NCI-H2107 treated with DMSO at 0.1 percent for 48 hours (cell line): ENCODE measurements around the gene MIS18A.
A peak's percentile ranks its signal among the peaks of the same experiment; 100 is the strongest.

Experiments used
- DNase-seq: peaks from one replicate; lab custom pipeline; 2025; ENCODE audit not compliant: unreplicated experiment; lab: John Stamatoyannopoulos, UW

MIS18A gene

DNA sequence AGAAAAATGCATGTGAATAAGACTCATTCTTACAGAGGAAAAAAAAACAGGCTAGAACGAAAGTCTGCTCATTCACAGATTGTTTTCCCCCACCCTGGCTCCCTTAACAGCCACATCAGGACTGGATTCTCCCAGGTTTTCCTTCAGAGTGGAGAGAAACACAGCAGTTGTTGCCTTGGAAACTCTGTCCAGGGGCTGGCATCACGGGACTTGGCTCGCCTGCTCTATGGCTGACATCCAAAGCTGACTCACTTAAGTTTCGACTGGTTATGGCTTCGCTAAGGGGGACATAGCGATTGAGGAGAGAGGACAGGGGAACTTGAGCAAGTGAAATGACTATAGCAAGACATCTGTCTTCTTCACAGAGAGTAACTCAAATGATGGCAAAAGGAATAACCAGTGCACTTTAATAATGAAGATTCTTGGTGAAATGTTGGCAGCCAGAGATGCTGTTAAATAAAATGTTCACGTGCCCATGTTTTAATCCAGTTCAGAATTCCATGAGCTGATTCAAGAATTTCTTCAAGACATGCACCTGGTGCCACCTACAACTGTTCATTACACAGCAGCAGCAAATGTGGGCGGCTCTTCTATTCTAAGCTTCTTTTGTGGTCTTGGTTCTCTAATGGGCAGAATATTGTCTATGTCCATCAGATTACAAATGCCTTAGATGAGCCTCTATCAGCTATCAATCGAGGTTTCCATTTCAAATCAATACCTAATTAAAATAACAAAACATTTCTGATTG, 21.8 kb downstream of the MIS18A start:
- peak; percentile 17 for DNase-seq

DNA sequence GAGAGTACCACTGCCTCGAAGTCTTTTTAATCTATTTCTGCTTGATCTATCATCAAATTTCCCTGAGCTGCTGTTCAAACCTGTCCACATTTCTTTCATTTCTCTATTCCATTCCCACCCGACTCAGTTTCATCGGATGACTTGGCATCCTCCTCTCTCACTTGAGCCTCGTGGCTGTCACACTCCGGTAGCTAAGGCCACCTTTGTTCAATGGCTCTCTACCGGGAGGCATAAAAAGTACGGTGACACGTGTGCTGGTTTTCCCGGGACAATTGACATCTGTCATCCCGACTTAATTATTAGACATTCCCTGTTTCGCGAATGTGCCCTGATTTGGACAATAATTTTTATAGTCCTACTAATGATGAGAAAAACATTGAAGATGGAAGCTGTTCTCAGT, 22.6 kb downstream of the MIS18A start:
- no peak for DNase-seq

DNA sequence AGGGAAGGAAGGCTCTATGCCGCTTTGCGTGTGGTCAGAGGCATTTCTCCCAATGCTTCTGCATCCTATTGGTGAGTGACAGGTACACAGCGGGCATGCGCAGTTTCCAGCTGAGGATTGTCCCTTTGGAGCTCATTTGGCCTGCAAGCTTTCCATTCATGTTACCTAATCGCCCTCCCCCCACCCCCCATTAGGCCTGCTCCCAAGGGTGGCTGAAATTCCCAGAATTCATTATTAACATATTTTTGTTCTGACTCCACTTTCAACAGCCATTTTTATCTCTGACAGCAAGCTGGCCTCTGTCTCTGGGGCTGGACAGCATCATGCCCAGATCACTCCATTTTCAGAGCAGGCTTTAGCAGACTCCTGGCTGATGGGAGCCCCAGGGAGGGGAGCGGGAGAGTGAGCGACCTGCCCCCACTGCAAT, 25.6 kb downstream of the MIS18A start:
- DNase-seq, result no peak

DNA sequence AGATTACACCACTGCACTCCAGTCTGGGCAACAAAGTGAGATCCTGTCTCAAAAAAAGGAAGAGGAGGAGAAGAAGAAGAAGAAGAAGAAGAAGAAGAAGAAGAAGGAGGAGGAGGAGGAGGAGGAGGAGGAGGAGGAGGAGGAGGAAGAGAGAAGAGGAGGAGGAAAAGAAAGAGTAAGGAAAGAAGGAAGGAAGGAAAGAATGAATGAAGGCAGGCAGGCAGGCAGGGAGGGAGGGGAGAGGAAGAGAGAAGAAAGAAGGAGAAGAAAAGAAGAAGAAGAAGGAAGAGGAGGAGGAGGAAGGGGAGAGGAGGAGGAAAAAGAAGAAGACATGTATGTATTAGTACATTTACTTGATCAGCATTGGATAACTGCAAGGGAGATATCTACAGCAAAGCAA, 26.7 kb downstream of the MIS18A start:
- no peak for DNase-seq

DNA sequence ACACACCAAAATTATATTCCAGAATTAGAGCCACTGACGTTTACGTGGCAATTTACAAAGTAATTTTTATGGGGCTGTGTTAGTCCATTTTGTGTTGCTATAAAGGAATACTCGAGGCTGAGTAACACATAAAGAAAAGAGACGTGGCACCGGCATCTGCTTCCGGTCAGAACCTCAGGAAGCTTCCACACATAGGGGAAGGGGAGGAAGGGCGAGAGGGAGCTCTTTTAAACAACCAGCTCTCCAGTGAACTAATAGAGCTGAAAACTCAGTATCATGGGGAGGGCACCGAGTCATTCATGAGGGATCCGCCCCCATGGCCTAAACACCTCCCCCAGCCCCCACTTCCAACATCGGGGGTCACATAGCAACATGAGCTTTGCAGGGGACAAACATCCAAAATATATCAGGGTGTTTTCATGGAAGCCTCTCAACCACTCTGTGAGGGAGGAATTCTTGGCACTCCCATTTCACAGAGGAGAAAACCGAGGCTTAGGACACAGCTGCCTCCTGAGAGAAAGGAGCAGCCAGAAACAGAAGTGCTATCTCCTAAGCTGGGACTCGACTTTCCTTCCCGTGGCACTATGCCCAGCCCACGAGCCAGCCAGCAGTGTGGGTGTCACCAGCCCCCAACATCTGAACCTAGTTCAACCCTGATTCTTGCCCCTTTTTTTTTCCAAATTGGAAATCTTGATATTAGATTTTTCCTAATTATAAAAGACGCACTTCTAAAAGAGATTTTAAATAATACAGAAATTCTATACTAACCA, 29.2 kb downstream of the MIS18A start:
- DNase-seq, result no peak

DNA sequence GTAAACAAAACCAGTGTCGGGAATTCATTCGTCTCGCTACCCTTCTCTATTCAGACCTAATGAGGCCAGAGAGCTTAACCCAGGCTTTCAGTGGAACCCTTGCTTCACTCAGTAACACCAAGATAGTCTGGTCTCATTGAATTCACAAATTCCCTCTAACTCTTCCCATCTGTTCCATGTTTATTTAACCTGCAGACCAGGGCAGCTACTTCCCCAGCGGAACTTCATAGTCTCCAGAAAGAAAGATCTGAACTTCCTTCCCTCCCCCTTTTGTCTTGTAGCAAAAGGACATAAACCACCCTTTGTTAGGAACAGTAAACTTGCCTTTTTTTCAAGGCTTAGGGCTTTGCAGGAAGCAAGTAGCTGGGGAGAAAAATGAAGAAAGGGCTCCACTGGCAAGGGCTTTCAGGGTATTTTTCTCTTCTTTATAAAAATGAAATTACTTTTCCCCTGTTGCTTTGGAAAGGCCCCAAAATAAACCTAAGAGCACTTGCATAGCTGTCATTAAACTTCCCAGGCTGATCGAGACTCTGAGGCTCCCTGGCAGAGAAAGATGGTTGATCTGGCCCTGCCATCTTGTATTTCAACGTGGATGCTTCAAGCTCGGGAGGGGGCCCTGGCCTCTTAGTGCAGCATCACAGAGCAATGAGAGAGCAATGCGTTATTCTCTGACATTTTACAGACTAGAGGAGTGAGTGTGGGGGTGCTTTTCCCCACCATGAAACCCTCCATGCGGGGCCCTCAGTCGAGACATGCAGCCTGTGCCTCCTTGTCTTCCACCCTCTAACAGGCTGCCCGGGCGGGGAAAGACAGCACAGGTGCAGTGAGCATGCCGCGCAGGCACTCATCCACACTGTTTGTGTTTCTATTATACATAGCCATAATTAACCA, 30.0 kb downstream of the MIS18A start:
- DNase-seq, result peak; percentile 3

DNA sequence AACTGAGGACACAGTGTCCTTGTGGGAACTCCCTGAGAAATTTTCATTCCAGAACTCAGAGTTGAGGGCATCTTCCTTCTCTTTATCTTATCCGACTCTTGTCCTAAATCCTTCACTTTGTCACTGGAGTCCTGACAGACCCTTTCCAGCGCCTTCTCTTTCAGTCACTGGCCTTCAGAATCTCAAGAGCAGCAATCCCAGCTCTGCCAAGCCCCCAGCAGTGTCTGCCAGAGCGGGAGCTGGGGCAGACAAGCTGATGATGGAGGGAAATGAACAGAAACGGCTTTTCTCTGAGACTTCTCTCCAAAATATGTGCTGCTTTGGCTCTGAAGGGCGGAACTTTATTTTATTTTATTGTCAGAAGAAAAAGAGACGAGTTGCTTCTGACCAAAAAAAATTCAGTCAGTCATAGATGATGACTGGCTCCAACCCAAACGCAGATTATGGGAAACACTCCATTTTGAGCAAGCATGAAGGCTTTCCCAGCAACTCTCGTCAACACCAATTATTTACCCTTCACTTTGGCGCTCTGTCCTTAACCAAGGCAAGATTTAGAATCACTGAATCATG, 32.2 kb downstream of the MIS18A start:
- no peak for DNase-seq

DNA sequence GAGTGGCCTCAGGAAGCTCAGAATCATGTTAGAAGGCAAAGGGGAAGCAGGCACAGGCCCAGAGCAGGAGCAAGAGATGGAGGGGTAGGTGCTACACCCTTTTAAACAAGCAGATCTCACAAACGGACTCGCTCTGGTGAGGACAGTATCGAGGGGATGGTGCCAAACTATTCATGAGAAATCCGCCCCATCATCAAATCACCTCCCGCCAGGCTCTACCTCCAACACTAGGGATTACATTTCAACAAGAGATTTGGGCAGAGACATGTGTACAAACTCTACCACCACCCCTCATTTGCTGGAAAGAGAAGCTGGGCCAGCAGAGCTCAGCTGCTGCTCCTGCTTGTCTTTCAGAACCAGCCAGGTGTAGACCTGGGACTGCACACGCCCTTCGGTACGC, 32.9 kb downstream of the MIS18A start:
- no peak for DNase-seq

DNA sequence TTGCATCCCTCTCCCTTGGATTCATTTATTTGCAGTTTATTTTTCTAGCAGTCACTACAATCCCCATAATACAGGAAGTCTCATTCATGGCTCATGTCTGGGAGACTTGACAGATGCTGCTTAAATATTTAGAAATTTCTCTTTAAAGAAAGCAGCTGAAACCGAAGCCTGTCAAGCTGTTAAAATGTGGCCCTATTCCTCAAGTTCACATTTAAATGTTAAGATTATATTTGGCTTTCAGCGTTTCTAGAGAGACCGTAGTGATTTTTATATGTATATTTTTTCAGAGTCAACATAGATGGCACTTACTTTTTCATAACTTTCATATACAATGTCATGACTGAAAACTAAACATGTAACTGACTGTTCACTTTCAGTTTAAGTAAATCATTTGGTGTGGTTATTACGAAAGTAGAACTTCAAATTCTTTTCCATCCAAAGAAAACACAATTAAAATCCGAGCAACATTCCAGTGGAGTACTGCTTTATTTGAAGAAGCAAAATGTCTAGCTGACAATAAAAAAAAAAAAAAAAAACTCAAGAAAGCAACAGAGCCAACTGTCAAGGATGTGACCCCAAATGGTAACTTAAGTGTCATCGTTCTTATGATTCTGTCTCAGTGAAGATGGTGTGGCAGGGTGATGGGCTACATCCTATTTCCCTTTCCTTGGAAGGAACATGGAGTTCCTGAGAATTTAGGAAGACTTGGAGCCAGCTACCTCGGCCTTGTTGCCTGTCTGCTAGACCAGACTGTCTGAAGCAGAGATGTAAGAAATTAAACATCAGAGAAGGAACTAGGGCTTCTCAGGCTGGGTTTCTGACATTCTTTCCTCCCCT, 37.8 kb downstream of the MIS18A start:
- DNase-seq, result no peak

DNA sequence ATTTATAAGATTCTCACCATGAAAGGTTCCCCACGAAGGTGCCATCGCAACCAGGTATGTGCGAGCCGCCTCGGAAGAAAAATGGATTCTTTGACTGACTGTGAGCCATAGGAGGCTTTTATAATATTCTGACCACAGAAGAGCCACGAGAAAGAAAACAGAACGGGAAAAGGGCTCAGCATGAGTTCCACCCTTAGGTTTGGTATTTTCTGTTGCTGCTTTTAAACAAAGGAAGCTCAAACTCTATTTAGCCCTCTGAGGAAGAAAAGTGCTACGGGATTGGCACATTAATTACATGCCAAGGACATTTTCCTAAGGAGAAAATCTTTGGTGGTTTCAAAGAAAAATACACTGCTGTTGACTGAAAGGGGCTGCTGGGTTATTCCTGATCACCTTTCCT, 39.3 kb downstream of the MIS18A start:
- DNase-seq, result no peak

DNA sequence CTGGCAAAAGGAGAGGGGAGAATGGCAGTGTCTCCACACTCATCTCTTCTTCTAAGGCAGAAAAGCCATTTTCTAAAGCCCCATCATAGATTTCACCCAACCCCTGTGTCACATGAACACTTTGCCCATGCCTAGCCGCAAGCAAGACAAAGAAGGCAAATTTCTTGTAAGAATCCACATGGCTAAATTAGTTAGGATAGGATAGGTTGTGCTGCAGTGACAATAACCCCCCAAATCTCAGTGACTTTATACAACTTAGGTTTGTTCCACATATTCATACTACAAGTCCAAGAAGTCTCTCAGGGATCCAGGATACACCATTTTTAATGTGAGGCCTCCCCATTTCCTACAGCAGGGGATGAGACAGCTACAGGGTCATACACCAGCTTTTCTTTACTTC, 40.8 kb downstream of the MIS18A start:
- no peak for DNase-seq

DNA sequence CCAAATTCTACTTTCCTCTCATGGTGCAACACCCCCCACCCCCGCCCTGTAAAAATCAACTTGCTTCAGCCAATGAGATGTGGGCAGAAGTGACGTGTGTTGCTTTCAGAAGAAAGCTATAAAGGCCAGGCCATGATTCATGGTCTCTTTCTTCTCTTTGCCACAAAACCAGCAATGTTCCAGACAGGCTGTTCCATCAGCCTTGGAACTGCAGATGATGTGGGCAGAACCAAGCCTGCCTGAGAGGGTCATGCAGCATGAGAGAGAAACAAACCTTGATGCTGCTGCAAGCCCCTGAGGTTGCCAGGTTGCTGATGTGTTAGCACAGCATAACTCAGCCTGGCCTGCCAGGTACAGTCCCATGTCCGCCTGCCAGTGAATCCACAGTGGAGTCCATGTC, 41.8 kb downstream of the MIS18A start:
- no peak for DNase-seq

DNA sequence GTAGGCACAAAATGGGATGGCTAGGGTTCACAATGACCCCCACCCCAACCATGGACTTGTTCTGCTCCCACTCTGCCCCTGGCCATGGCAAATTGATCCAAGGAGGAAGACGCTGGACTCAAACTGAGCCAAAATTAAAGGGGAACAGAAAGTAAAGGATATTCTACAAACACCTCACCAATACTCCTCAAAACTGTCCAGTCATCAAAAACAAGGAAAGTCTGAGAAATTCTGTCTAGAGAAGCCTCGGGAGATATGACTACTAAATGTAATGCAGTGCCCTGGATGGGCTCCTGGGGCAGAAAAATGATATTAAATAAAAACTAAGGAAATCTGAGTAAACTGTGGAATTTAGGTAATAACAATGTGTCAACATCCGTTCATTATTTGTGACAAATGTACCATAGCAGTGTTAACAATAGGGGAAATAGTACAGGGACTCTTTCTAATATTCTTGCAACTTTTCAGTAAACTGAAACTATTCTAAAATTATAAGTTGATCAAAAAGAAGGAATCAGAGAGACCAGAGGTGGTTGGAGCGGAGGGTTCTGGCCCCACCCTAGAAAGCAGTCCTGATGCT, 45.0 kb downstream of the MIS18A start:
- DNase-seq, result no peak

DNA sequence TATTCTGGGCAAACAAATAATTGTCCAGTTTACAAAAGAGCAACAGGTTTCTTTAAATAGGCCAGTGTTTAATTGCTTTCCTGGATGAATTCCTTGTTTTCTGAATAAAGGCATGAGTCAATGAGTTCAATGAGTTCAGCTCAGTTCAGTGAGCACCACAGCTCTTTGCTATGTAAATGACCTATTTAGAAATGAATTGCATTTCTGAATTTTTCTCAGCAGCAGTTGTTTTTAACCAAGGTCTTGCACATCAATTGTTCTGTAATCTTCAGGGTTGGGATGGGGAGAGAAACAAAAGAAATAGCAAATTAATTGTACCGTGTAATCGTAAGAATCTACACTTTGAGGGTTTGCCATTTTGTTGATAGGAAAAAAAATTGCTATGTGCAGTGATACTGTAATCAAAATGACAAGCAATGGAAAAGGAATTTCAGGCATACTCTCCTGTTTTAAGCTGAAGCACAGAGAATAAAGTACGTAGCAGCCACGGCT, 45.7 kb downstream of the MIS18A start:
- no peak for DNase-seq

DNA sequence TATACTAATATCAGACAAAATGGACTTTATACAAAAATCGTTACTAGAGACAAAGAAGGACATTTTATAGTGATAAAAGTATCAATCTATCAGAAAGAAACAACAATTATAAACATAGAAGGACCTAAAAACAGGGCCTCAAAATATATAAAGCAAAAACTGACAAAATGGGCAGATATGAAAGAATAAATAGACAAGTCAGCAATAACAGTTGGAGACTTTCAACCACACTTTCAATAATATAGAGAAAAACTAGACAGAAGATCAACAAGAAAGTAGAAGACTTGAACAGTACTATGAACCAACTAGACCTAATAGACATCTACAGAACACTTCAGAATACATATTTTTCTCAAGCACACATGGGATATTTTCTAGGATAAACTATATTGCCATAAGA, 52.4 kb downstream of the MIS18A start:
- DNase-seq, result no peak
